ENCODE measurements around the gene ST3GAL5.

- TF ChIP-seq ZNF384 (IDR thresholded peaks at IDR 0.05) (no peak), TARDBP (IDR thresholded peaks at IDR 0.05) (no peak), FOXM1 (IDR thresholded peaks at IDR 0.05; ENCODE audit: borderline replicate concordance) (no peak), NFRKB (IDR thresholded peaks at IDR 0.05) (no peak), SP1 (IDR thresholded peaks at IDR 0.05) (no peak), BHLHE40 (IDR thresholded peaks at IDR 0.05; ENCODE audit: borderline replicate concordance) (no peak)
Measured at GRCh38 chr2:85843543-85843942, 45.2 kb downstream of the ST3GAL5 start.

Data from HEK293T (cell line).